Smooth muscle cell (in vitro differentiated cells): ENCODE data around the gene SLC30A3. TPM values are rescaled to one million over a fixed set of nuclear protein-coding genes. Genes with fewer than 3 reads are reported as not detected.

ENCODE experiments used
- DNase-seq: peaks from one replicate; lab custom pipeline; 2025; ENCODE audit not compliant: unreplicated experiment; lab: John Stamatoyannopoulos, UW
- H2AFZ ChIP-seq: fragments of 200-600 bp; sonication (generic); 2 replicates; pipeline ENCODE4 v1.6.0; 2016; ENCODE audit warnings: antibody characterized with exemption, low read depth, mild to moderate bottlenecking
- H3F3A ChIP-seq: fragments of 200-600 bp; sonication (generic); 2 replicates; pipeline ENCODE4 v1.6.0; 2017; ENCODE audit warnings: antibody characterized with exemption, low read depth
- H3K27ac ChIP-seq: fragments of 200-600 bp; sonication (generic); 2 replicates; pipeline ENCODE4 v1.5.1; 2016; ENCODE audit warnings: low read depth, mild to moderate bottlenecking
- H3K27me3 ChIP-seq: fragments of 200-600 bp; sonication (generic); 2 replicates; pipeline ENCODE4 v1.6.1; 2016; ENCODE audit warnings: low read depth, mild to moderate bottlenecking
- H3K36me3 ChIP-seq: fragments of 200-600 bp; sonication (generic); 2 replicates; pipeline ENCODE4 v1.5.1; 2016; ENCODE audit warnings: low read depth
- H3K4me1 ChIP-seq: fragments of 200-600 bp; sonication (generic); 2 replicates; pipeline ENCODE4 v1.5.1; 2016; ENCODE audit warnings: low read depth
- H3K4me2 ChIP-seq: fragments of 200-600 bp; sonication (generic); 2 replicates; pipeline ENCODE4 v1.6.0; 2016; ENCODE audit warnings: mild to moderate bottlenecking
- H3K4me3 ChIP-seq: fragments of 200-600 bp; sonication (generic); 2 replicates; pipeline ENCODE4 v1.5.1; 2016; ENCODE audit warnings: mild to moderate bottlenecking
- H3K79me2 ChIP-seq: fragments of 200-600 bp; sonication (generic); 2 replicates; pipeline ENCODE4 v1.6.0; 2016; ENCODE audit warnings: low read depth, mild to moderate bottlenecking
- H3K9ac ChIP-seq: fragments of 200-600 bp; sonication (generic); 2 replicates; pipeline ENCODE4 v1.6.0; 2016; ENCODE audit warnings: low read depth
- H3K9me3 ChIP-seq: fragments of 200-600 bp; sonication (generic); replicated peaks from 2 replicates; pipeline ENCODE4 v1.5.1; 2016; ENCODE audit warnings: low read depth
- H4K20me1 ChIP-seq: fragments of 200-600 bp; sonication (generic); 2 replicates; pipeline ENCODE4 v1.6.0; 2016; ENCODE audit warnings: low read depth
- CTCF ChIP-seq: fragments of 200-600 bp; sonication (generic); IDR thresholded peaks from 2 replicates; pipeline ENCODE4 v1.5.1; 2017; ENCODE audit warnings: borderline replicate concordance, mild to moderate bottlenecking, antibody characterized with exemption; ENCODE audit not compliant: insufficient read depth, poor library complexity, severe bottlenecking
- WGBS: methylation state at CpG from one replicate; pipeline ENCODE4 v1.1.7; 2016; ENCODE audit warnings: low lambda C conversion rate; 5-methylcytosine and 5-hydroxymethylcytosine counted together
- polyA plus RNA-seq: library from polyadenylated mRNA; unstranded; fragments of >200 nt; fragmentation: Nextera tagmentation; extraction: Ambion mirVana; gene quantifications from 2 replicates; pipeline ENCODE4 v1.2.1, GENCODE V29; 2016
- total RNA-seq: library from RNA; depleted of rRNA; stranded (reverse); fragments of >200 nt; gene quantifications from 2 replicates; pipeline ENCODE4 v1.2.3, GENCODE V29; 2014

Gene SLC30A3
- total RNA-seq (not detected in 2 replicates), polyA plus RNA-seq (0.17 TPM in 1 of 2 replicates, not detected in the other)

- Histone ChIP-seq H3K27ac (no peak within 1 kb of the TSS), H3K36me3 (no peaks in the 10 kb centered on the region), H3F3A (no peaks in the 10 kb centered on the region), H4K20me1 (no peaks in the 10 kb centered on the region), H3K4me1 (peaks cover 18% of the 10 kb centered on the region), H3K9ac (no peak within 1 kb of the TSS), H2AFZ (no peak within 1 kb of the TSS), H3K27me3 (peaks cover 95% of the 10 kb centered on the region), H3K4me2 (peak within 1 kb of the TSS; percentile 88), H3K9me3 (no peaks in the 10 kb centered on the region), H3K79me2 (no peaks in the 10 kb centered on the region), H3K4me3 (peak within 1 kb of the TSS; percentile 46)
- WGBS = 2% methylated on average over 77 of the region's 96 CpGs
- no peak for TF ChIP-seq CTCF
- DNase-seq = peak; percentile 15
Measured at GRCh38 chr2:27262379-27263286, at the start of gene SLC30A3. Gene SLC30A3, minus strand, starts transcription at chr2:27263047. Its CDS starts 141 bp downstream, at chr2:27262906.

- Histone ChIP-seq H3K4me3 (no peak overlapping the region), H3K4me1 (peaks cover 3% of the 10 kb centered on the region), H3K4me2 (no peak overlapping the region), H3K9ac (no peak overlapping the region), H3K27ac (no peak overlapping the region), H3K9me3 (no peaks in the 10 kb centered on the region), H4K20me1 (peaks cover 38% of the 10 kb centered on the region), H3F3A (no peaks in the 10 kb centered on the region), H3K27me3 (peaks cover 19% of the 10 kb centered on the region), H3K36me3 (no peaks in the 10 kb centered on the region), H2AFZ (no peak overlapping the region), H3K79me2 (no peaks in the 10 kb centered on the region)
- no peak for DNase-seq
- TF ChIP-seq CTCF = no peak
- 96% methylated on average over 3 of the region's 3 CpGs for WGBS
Measured at GRCh38 chr2:27312152-27312551, 49.3 kb upstream of the SLC30A3 start.

- Histone ChIP-seq H3K79me2 (no peaks in the 10 kb centered on the region), H3K4me2 (no peak overlapping the region), H3K9ac (no peak overlapping the region), H4K20me1 (peaks cover 41% of the 10 kb centered on the region), H3K4me3 (no peak overlapping the region), H2AFZ (no peak overlapping the region), H3K36me3 (no peaks in the 10 kb centered on the region), H3K4me1 (peaks cover 6% of the 10 kb centered on the region), H3F3A (no peaks in the 10 kb centered on the region), H3K27me3 (peaks cover 44% of the 10 kb centered on the region), H3K9me3 (no peaks in the 10 kb centered on the region), H3K27ac (no peak overlapping the region)
- TF ChIP-seq CTCF = no peak
- DNase-seq = no peak
- 97% methylated on average over 6 of the region's 6 CpGs for WGBS
Measured at GRCh38 chr2:27309651-27310050, 46.8 kb upstream of the SLC30A3 start.
